ENCODE results near the gene HMSD. TPM values are rescaled to one million over a fixed set of nuclear protein-coding genes. Genes with fewer than 3 reads are reported as not detected.

Gene HMSD
- total and polyA plus RNA-seq, 2 of the 4 experiments (the other 2 are of a cell fraction) = 0.17 to 0.36 TPM

- Histone ChIP-seq H3K4me1 (ENCODE audit: control insufficient read depth, insufficient read depth, low read length) (peaks cover 5% of the 10 kb centered on the region; the same call in 1 of the 2 replicates), H4K5ac (ENCODE audit: low read depth, low read length) (no peak overlapping the region), H2AK9ac (replicated peaks; ENCODE audit: low read depth, low read length, poor library complexity) (no peak overlapping the region), H3K9ac (ENCODE audit: low read depth, low read length) (no peak overlapping the region), H3K36me3 (ENCODE audit: control insufficient read depth, insufficient read depth, low read length) (no peaks in the 10 kb centered on the region), H3K23ac (ENCODE audit: low read depth, low read length) (no peak overlapping the region), H2BK120ac (ENCODE audit: low read depth, low read length) (no peak overlapping the region), H3K9me3 (ENCODE audit: control insufficient read depth, insufficient read depth, low read length) (no peaks in the 10 kb centered on the region), H3K4me2 (ENCODE audit: low read depth, low read length) (no peak overlapping the region), H3K27me3 (ENCODE audit: control insufficient read depth, insufficient read depth, low read length) (peaks cover 19% of the 10 kb centered on the region), H2BK5ac (ENCODE audit: low read depth, low read length, poor library complexity, severe bottlenecking) (no peak overlapping the region), H3K18ac (ENCODE audit: low read depth, low read length) (no peak overlapping the region), H3K27ac (ENCODE audit: insufficient read depth, low read length) (no peak overlapping the region), H2AFZ (replicated peaks; ENCODE audit: low read length, poor library complexity) (no peak overlapping the region), H2BK20ac (ENCODE audit: low read depth, low read length) (no peak overlapping the region), H3K14ac (replicated peaks; ENCODE audit: low read depth, low read length) (no peak overlapping the region), H2AK5ac (ENCODE audit: low read depth, low read length) (no peak overlapping the region), H3K56ac (ENCODE audit: extremely low read depth, insufficient read depth, low read length) (no peak overlapping the region), H3K4ac (ENCODE audit: low read depth, low read length) (no peak overlapping the region), H4K8ac (ENCODE audit: low read depth in 2 of 2, low read length in 2 of 2) (no peak overlapping the region), H4K91ac (ENCODE audit: insufficient read depth, low read depth, low read length) (no peak overlapping the region), H3K4me3 (ENCODE audit: insufficient read depth, low read depth, low read length) (no peak overlapping the region), H3K9me1 (ENCODE audit: insufficient read depth, low read length) (peaks cover 8% of the 10 kb centered on the region), H3K79me1 (ENCODE audit: low read depth in 1 of 2, low read length in 2 of 2) (no peaks in the 10 kb centered on the region), H2BK15ac (ENCODE audit: low read depth, low read length) (no peak overlapping the region), H4K20me1 (ENCODE audit: insufficient read depth, low read length) (no peaks in the 10 kb centered on the region)
- ChIA-PET CTCF (interaction anchor here (1.0 kb wide), 1 partner anchor 41 kb away, joined by 3 read pairs; no protein-coding TSS in a partner anchor), POLR2A (ENCODE audit: unreplicated experiment) (no interaction called here)
- intact Hi-C loops (cut with micrococcal nuclease) = no loop called here
- no TSS peak for BruUV-seq (replicated peaks)
- TF ChIP-seq RAD21 (IDR thresholded peaks at IDR 0.05; ENCODE audit: low read length) = no peak
- dilution Hi-C loops (cut with HindIII; ENCODE audit: low sequenced_read_pairs, unreplicated experiment) = no loop called here
- no peak for ATAC-seq (ENCODE audit: low read depth)
- DNase-seq = no peak
- in situ Hi-C loops (cut with MboI; ENCODE audit: low sequenced_read_pairs) = no loop called here
Measured at GRCh38 chr18:63964908-63965307, 15.8 kb downstream of the HMSD start.

All from IMR-90 (cell line).